SK-N-MC (cell line): ENCODE results near the gene HIP1.

Experiments used
- EZH2 ChIP-seq: fragments of 200-600 bp; sonication (generic); IDR thresholded peaks from one replicate; pipeline ENCODE4 v1.6.1; 2017; ENCODE audit warnings: antibody characterized with exemption
- POLR2AphosphoS5 ChIP-seq: IDR thresholded peaks from 2 replicates; pipeline ENCODE4 v1.6.1; 2012; ENCODE audit warnings: mild to moderate bottlenecking, low read depth, low read length, borderline replicate concordance

- no peak for TF ChIP-seq POLR2AphosphoS5
- no peak for TF ChIP-seq EZH2
These were observed 166.3 kb downstream of the HIP1 start for GRCh38 chr7:75572396-75572795.
